Measurements from ENCODE around the gene STX11.

STX11 gene

GRCh38 chr6:144211160-144211559, 60.8 kb downstream of the STX11 start:
- DNase-seq (ENCODE audit: extremely low read depth in 1 of 2, low read depth in 1 of 2), result no peak

GRCh38 chr6:144213315-144213714, 63.0 kb downstream of the STX11 start:
- no peak for DNase-seq (ENCODE audit: extremely low read depth in 1 of 2, low read depth in 1 of 2)

GRCh38 chr6:144214029-144214428, 63.7 kb downstream of the STX11 start:
- DNase-seq (ENCODE audit: extremely low read depth in 1 of 2, low read depth in 1 of 2), result no peak

- DNase-seq (ENCODE audit: extremely low read depth in 1 of 2, low read depth in 1 of 2), result no peak
These were observed 64.5 kb downstream of the STX11 start for GRCh38 chr6:144214622-144215401.

GRCh38 chr6:144215402-144215931, 65.2 kb downstream of the STX11 start:
- DNase-seq (ENCODE audit: extremely low read depth in 1 of 2, low read depth in 1 of 2), result no peak

- peak; percentile 81 to 86 for DNase-seq (ENCODE audit: extremely low read depth in 1 of 2, low read depth in 1 of 2)
These were observed 65.8 kb downstream of the STX11 start for GRCh38 chr6:144215932-144216667.

- DNase-seq (ENCODE audit: extremely low read depth in 1 of 2, low read depth in 1 of 2), result peak in 1 of 2 donors; percentile 56
These were observed 66.4 kb downstream of the STX11 start for GRCh38 chr6:144216668-144217218.

- no peak for DNase-seq (ENCODE audit: extremely low read depth in 1 of 2, low read depth in 1 of 2)
These were observed 66.9 kb downstream of the STX11 start for GRCh38 chr6:144217264-144217663.

GRCh38 chr6:144217797-144218196, 67.5 kb downstream of the STX11 start:
- no peak for DNase-seq (ENCODE audit: extremely low read depth in 1 of 2, low read depth in 1 of 2)

- DNase-seq (ENCODE audit: extremely low read depth in 1 of 2, low read depth in 1 of 2), result no peak
These were observed 68.9 kb downstream of the STX11 start for GRCh38 chr6:144219056-144219685.

- no peak for DNase-seq (ENCODE audit: extremely low read depth in 1 of 2, low read depth in 1 of 2)
These were observed 69.9 kb downstream of the STX11 start for GRCh38 chr6:144220031-144220790.

- DNase-seq (ENCODE audit: extremely low read depth in 1 of 2, low read depth in 1 of 2), result no peak
These were observed 73.4 kb downstream of the STX11 start for GRCh38 chr6:144223686-144224085.

GRCh38 chr6:144231721-144232120, 81.4 kb downstream of the STX11 start:
- DNase-seq (ENCODE audit: extremely low read depth in 1 of 2, low read depth in 1 of 2), result no peak

- no peak for DNase-seq (ENCODE audit: extremely low read depth in 1 of 2, low read depth in 1 of 2)
These were observed 82.0 kb downstream of the STX11 start for GRCh38 chr6:144232176-144232831.

- DNase-seq (ENCODE audit: extremely low read depth in 1 of 2, low read depth in 1 of 2), result no peak
These were observed 82.5 kb downstream of the STX11 start for GRCh38 chr6:144232832-144233230.

- no peak for DNase-seq (ENCODE audit: extremely low read depth in 1 of 2, low read depth in 1 of 2)
These were observed 84.1 kb downstream of the STX11 start for GRCh38 chr6:144234399-144234798.

GRCh38 chr6:144234935-144235334, 84.6 kb downstream of the STX11 start:
- DNase-seq (ENCODE audit: extremely low read depth in 1 of 2, low read depth in 1 of 2), result no peak
